ENCODE data around the gene NLRP6. TPM values are rescaled to one million over a fixed set of nuclear protein-coding genes. Genes with fewer than 3 reads are reported as not detected.
"Not testable (repeated sequence)": the region's sequence is repeated elsewhere in the genome, so short reads cannot be mapped to it uniquely, and the experiment has no call there.

Gene NLRP6
- total and polyA plus RNA-seq, 2 donors from 2014 or later: 0.32 to 1.6 TPM

DNA sequence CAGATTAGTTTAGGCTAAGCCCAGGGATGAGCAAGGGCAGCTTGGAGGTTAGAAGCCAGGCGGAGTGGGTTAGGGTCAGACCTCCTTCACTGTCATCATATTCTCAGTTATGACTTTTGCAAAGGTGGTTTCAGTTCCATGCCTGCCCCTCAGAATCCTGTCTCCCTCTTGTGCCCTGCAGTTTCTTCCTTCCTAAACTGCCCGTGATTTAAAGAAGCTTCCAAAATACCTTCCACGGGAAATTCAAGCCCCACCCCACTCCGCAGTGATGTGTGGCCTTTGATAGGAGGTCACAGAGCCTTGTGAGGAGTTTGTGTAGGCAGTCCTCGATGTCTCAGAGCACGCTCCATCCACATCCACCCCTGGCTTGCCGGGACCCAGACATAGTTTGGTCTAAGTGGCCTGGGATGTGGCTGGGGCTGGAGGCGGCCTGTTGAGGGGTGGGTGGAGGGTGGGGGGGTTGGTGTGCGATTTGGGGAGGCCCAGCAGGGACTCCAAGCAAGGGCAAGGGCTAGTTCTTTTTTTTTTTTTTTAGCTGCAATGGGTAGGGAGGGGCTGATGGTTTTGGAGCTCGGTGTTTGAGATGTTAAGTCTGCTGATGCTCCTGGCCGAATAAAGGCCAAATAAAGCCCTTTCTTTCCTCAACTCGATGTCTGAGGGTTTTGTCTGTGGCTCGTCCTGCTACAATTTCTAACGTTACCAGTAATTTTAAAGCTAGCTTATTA is 34.0 kb downstream of the NLRP6 start:
- intact Hi-C loops (cut with DNase I): no loop called here
- no peaks in the 10 kb centered on the region for H3K9me3 ChIP-seq (ENCODE audit: control insufficient read depth in 2 of 3, insufficient read depth in 1 of 3, low read length in 3 of 3)
- H3K9ac ChIP-seq (ENCODE audit: low read length in 3 of 3): peak overlapping the region in 1 of 3 donors; percentile 51
- FAIRE-seq: no peak
- H3K27ac ChIP-seq (ENCODE audit: low read depth in 2 of 2, low read length in 2 of 2): peak overlapping the region; percentile 34 to 80
- peaks cover 4% of the 10 kb centered on the region for H3K27me3 ChIP-seq (ENCODE audit: control insufficient read depth, insufficient read depth, low read length)
- TF ChIP-seq CTCF (IDR thresholded peaks at IDR 0.05; ENCODE audit: borderline replicate concordance, extremely low read depth, insufficient read depth): no peak
- H3K4me1 ChIP-seq (ENCODE audit: control insufficient read depth in 2 of 3, insufficient read depth in 2 of 3, low read depth in 1 of 3, low read length in 3 of 3): peaks cover 3 to 23% (median 7%) of the 10 kb centered on the region in 3 donors
- H3K4me3 ChIP-seq (ENCODE audit: low read length in 3 of 3): peak overlapping the region in 1 of 3 donors; percentile 33
- no peaks in the 10 kb centered on the region for H3K36me3 ChIP-seq (ENCODE audit: control insufficient read depth in 2 of 3, insufficient read depth in 3 of 3, low read length in 3 of 3)
- DNase-seq: peak in 1 of 5 donors; percentile 71

DNA sequence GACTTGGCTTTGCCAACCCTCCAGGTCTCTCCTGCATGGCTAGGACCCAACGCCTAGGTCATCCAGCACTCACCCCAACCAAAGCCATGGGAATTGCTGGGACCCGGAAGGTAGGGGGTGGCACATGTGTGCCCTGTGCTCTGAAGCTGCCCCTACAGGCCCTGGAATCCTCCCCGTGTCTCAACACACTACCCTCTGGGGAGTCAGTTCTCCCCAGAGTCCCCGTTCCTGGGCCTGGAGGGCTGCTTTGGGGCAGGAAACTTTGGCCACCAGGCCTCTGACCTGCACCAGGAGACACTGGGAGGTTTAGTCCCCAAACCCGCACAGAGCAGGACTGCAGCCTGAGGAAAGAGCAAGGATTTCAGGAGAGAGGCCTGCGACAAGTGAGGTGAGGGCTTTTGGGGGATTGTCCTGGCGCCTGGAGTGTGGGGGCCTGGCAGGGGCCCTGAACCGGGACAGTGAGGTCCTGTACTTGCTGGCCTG is 35.1 kb downstream of the NLRP6 start:
- H3K4me1 ChIP-seq (ENCODE audit: control insufficient read depth in 2 of 3, insufficient read depth in 2 of 3, low read depth in 1 of 3, low read length in 3 of 3): peaks cover 3 to 20% (median 7%) of the 10 kb centered on the region in 3 donors
- intact Hi-C loops (cut with DNase I): no loop called here
- no peak for TF ChIP-seq CTCF (IDR thresholded peaks at IDR 0.05; ENCODE audit: borderline replicate concordance, extremely low read depth, insufficient read depth)
- no peaks in the 10 kb centered on the region for H3K36me3 ChIP-seq (ENCODE audit: control insufficient read depth in 2 of 3, insufficient read depth in 3 of 3, low read length in 3 of 3)
- FAIRE-seq (no peak), DNase-seq (peak in 1 of 5 donors; percentile 75)
- H3K27ac ChIP-seq (ENCODE audit: low read depth in 2 of 2, low read length in 2 of 2): peak overlapping the region; percentile 86 to 91
- H3K9me3 ChIP-seq (ENCODE audit: control insufficient read depth in 2 of 3, insufficient read depth in 1 of 3, low read length in 3 of 3): no peaks in the 10 kb centered on the region
- peak overlapping the region in 2 of 3 donors; percentile 80 for H3K9ac ChIP-seq (ENCODE audit: low read length in 3 of 3)
- peaks cover 4% of the 10 kb centered on the region for H3K27me3 ChIP-seq (ENCODE audit: control insufficient read depth, insufficient read depth, low read length)
- peak overlapping the region in 1 of 3 donors; percentile 82 for H3K4me3 ChIP-seq (ENCODE audit: low read length in 3 of 3)

- peak within 1 kb of the TSS; percentile 86 to 91 for H3K27ac ChIP-seq (ENCODE audit: low read depth in 2 of 2, low read length in 2 of 2)
- no peaks in the 10 kb centered on the region for H3K36me3 ChIP-seq (ENCODE audit: control insufficient read depth in 2 of 3, insufficient read depth in 3 of 3, low read length in 3 of 3)
- peaks cover 4% of the 10 kb centered on the region for H3K27me3 ChIP-seq (ENCODE audit: control insufficient read depth, insufficient read depth, low read length)
- DNase-seq: peak in 3 of 5 donors; percentile 72 to 92 (median 89)
- H3K4me1 ChIP-seq (ENCODE audit: control insufficient read depth in 2 of 3, insufficient read depth in 2 of 3, low read depth in 1 of 3, low read length in 3 of 3): peaks cover 3 to 20% (median 7%) of the 10 kb centered on the region in 3 donors
- no peaks in the 10 kb centered on the region for H3K9me3 ChIP-seq (ENCODE audit: control insufficient read depth in 2 of 3, insufficient read depth in 1 of 3, low read length in 3 of 3)
- FAIRE-seq: no peak
- peak within 1 kb of the TSS; percentile 26 to 85 (median 80) for H3K9ac ChIP-seq (ENCODE audit: low read length in 3 of 3)
- no peak for TF ChIP-seq CTCF (IDR thresholded peaks at IDR 0.05; ENCODE audit: borderline replicate concordance, extremely low read depth, insufficient read depth)
- intact Hi-C loops (cut with DNase I): no loop called here
- H3K4me3 ChIP-seq (ENCODE audit: low read length in 3 of 3): peak within 1 kb of the TSS; percentile 64 to 82 (median 73)
Measured at GRCh38 chr11:313787-314553, 35.8 kb downstream of the NLRP6 start, which contains the start of gene IFITM1. Gene IFITM1, plus strand, starts transcription at chr11:314040. Its CDS starts 131 bp downstream, at chr11:314171.

DNA sequence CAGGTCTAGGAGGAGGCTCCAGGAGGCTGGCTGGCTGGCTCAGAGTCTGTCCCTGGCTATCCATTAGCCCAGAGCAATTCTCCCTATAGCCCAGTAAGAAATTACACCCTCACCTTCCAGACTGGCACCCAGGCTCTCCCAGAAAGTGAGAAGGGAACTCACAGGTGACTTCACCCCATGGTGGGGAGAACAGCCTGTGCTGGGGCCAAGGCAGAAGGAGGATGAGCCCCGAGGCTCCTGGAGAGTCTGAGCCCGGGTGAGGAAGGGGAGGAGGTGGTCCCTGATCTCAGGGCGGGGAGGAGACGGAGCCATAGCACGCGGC is 36.3 kb downstream of the NLRP6 start:
- DNase-seq: peak in 1 of 5 donors; percentile 46
- intact Hi-C loops (cut with DNase I); FAIRE-seq; H3K27me3 ChIP-seq (ENCODE audit: control insufficient read depth, insufficient read depth, low read length); H3K9me3 ChIP-seq (ENCODE audit: control insufficient read depth in 2 of 3, insufficient read depth in 1 of 3, low read length in 3 of 3); H3K36me3 ChIP-seq (ENCODE audit: control insufficient read depth in 2 of 3, insufficient read depth in 3 of 3, low read length in 3 of 3): not testable (repeated sequence)
- Histone ChIP-seq H3K9ac (ENCODE audit: low read length in 3 of 3) (peak overlapping the region; percentile 26 to 80 (median 32)), H3K27ac (ENCODE audit: low read depth in 2 of 2, low read length in 2 of 2) (peak overlapping the region; percentile 86 to 91), H3K4me3 (ENCODE audit: low read length in 3 of 3) (peak overlapping the region; percentile 64 to 82 (median 64)), H3K4me1 (ENCODE audit: control insufficient read depth in 2 of 3, insufficient read depth in 2 of 3, low read depth in 1 of 3, low read length in 3 of 3) (peaks cover 3 to 21% (median 7%) of the 10 kb centered on the region in 3 donors)

Measured in kidney (tissue), 14 donors.